CD14-positive monocyte (primary cell): ENCODE results near the gene COL13A1. TPM values are rescaled to one million over a fixed set of nuclear protein-coding genes. Genes with fewer than 3 reads are reported as not detected.
A peak's percentile ranks its signal among the peaks of the same experiment; 100 is the strongest.

Source experiments
- DNase-seq, 3 donors: peaks; one replicate each; pipeline ENCODE4 v3.0.0-alpha.2; 2011 to 2022
- H2AFZ ChIP-seq: 2 replicates; pipeline ENCODE4 v1.6.0; 2012; ENCODE audit warnings: mild to moderate bottlenecking, low read depth, low read length, inconsistent platforms; ENCODE audit not compliant: insufficient read depth, poor library complexity, severe bottlenecking
- H3K27ac ChIP-seq, 2 donors: 1 replicate in 1 of 2; 2 replicates in 1 of 2; pipeline ENCODE4 v1.5.1; 2012 to 2013; ENCODE audit warnings: low read length in 2 of 2, control low read depth in 1 of 2, inconsistent platforms in 1 of 2, low read depth in 1 of 2, mild to moderate bottlenecking in 1 of 2
- H3K27me3 ChIP-seq, 2 donors: one replicate each; pipeline versions ENCODE4 v1.6.0 to v1.6.1; 2011 to 2013; ENCODE audit warnings: low read length in 2 of 2; ENCODE audit not compliant: control insufficient read depth in 2 of 2, insufficient read depth in 2 of 2
- H3K36me3 ChIP-seq, 2 donors: replicated peaks in 1 of 2; 1 replicate in 1 of 2; 2 replicates in 1 of 2; pipeline versions ENCODE4 v1.5.1 to v1.6.1; 2012 to 2013; ENCODE audit warnings: low read length in 2 of 2, control low read depth in 1 of 2, inconsistent platforms in 1 of 2, mild to moderate bottlenecking in 1 of 2; ENCODE audit not compliant: insufficient read depth in 2 of 2, control insufficient read depth in 1 of 2
- H3K4me1 ChIP-seq, 2 donors: 1 replicate in 1 of 2; 2 replicates in 1 of 2; pipeline versions ENCODE4 v1.5.1 to v1.6.1; 2012 to 2013; ENCODE audit warnings: low read length in 2 of 2, control low read depth in 1 of 2, inconsistent platforms in 1 of 2, mild to moderate bottlenecking in 1 of 2, moderate library complexity in 1 of 2; ENCODE audit not compliant: insufficient read depth in 2 of 2, control insufficient read depth in 1 of 2
- H3K4me2 ChIP-seq: replicated peaks from 2 replicates; pipeline ENCODE3; 2012; ENCODE audit warnings: low read length, moderate library complexity, mild to moderate bottlenecking; ENCODE audit not compliant: poor library complexity, severe bottlenecking; ENCODE audit errors: extremely low read depth
- H3K4me3 ChIP-seq, 3 experiments: fragments of 200-600 bp in 1 of 3; sonication (generic) in 1 of 3; replicated peaks in 1 of 3; 1 replicate in 2 of 3; 2 replicates in 1 of 3; pipeline ENCODE4 v1.5.1; 2011 to 2013; ENCODE audit warnings: low read length in 3 of 3, mild to moderate bottlenecking in 3 of 3, control low read depth in 2 of 3, low read depth in 2 of 3, inconsistent platforms in 1 of 3, moderate library complexity in 1 of 3
- H3K79me2 ChIP-seq: 2 replicates; pipeline ENCODE4 v1.6.0; 2012; ENCODE audit warnings: mild to moderate bottlenecking, control low read depth, inconsistent platforms, low read length, moderate library complexity; ENCODE audit not compliant: insufficient read depth
- H3K9ac ChIP-seq: 2 replicates; pipeline ENCODE4 v1.6.0; 2017; ENCODE audit warnings: low read length, mild to moderate bottlenecking; ENCODE audit not compliant: insufficient read depth, poor library complexity, severe bottlenecking
- H3K9me3 ChIP-seq, 2 donors: replicated peaks in 1 of 2; 1 replicate in 1 of 2; 2 replicates in 1 of 2; pipeline versions ENCODE4 v1.5.1 to v1.6.1; 2012 to 2013; ENCODE audit warnings: low read length in 2 of 2, control low read depth in 1 of 2; ENCODE audit not compliant: control insufficient read depth in 1 of 2, insufficient read depth in 1 of 2
- H4K20me1 ChIP-seq: 2 replicates; pipeline ENCODE4 v1.6.0; 2012; ENCODE audit warnings: mild to moderate bottlenecking, low read length, control low read depth, moderate library complexity; ENCODE audit not compliant: insufficient read depth
- H3K27ac Mint-ChIP-seq, 7 donors: one replicate each; pipeline ENCODE4 v1.8.0; 2020; ENCODE audit warnings: mild to moderate bottlenecking in 7 of 7, mixed read lengths in 7 of 7, moderate library complexity in 6 of 7, inconsistent platforms in 2 of 7
- H3K27me3 Mint-ChIP-seq, 3 donors: one replicate each; pipeline ENCODE4 v1.8.0; 2021 to 2022; ENCODE audit warnings: low read depth in 3 of 3, mild to moderate bottlenecking in 3 of 3, mixed read lengths in 3 of 3, moderate library complexity in 3 of 3, inconsistent platforms in 1 of 3
- H3K36me3 Mint-ChIP-seq, 2 donors: one replicate each; pipeline ENCODE4 v1.8.0; 2020; ENCODE audit warnings: mixed read lengths in 2 of 2, inconsistent platforms in 1 of 2, mild to moderate bottlenecking in 1 of 2
- H3K4me1 Mint-ChIP-seq: one replicate; pipeline ENCODE4 v1.8.0; 2020; ENCODE audit warnings: mild to moderate bottlenecking, mixed read lengths
- H3K4me3 Mint-ChIP-seq, 2 donors: one replicate each; pipeline ENCODE4 v1.8.0; 2020; ENCODE audit warnings: mild to moderate bottlenecking in 2 of 2, mixed read lengths in 2 of 2, moderate library complexity in 1 of 2
- H3K9me3 Mint-ChIP-seq, 7 donors: one replicate each; pipeline ENCODE4 v1.8.0; 2020 to 2022; ENCODE audit warnings: mixed read lengths in 7 of 7, mild to moderate bottlenecking in 6 of 7, moderate library complexity in 6 of 7, inconsistent platforms in 2 of 7
- CTCF ChIP-seq: fragments of 200-600 bp; IDR thresholded peaks from one replicate; pipeline ENCODE4 v1.8.0; 2022; ENCODE audit warnings: antibody characterized with exemption, mild to moderate bottlenecking
- WGBS: methylation state at CpG from one replicate; pipeline ENCODE4 v1.1.5; 2013; ENCODE audit warnings: missing lambda C conversion rate; ENCODE audit not compliant: insufficient coverage; 5-methylcytosine and 5-hydroxymethylcytosine counted together
- intact Hi-C, 2 donors: fragments of 100-400 bp; cut with micrococcal nuclease; formaldehyde crosslinking; loops; one replicate each; pipeline versions ENCODE4 v1.15.0 to v1.15.1; 2023
- polyA plus RNA-seq, 3 donors: library from polyadenylated mRNA; depleted of rRNA in 1 of 3; unstranded in 2 of 3; stranded (reverse) in 1 of 3; fragments of 300-500 nt in 2 of 3; fragments of >200 nt in 1 of 3; fragmentation: Illumina TruSeq in 2 of 3; gene quantifications; 1 replicate in 2 of 3; 2 replicates in 1 of 3; pipeline ENCODE4 v1.2.3, GENCODE V29; 2012 to 2021

The COL13A1 gene
- polyA plus RNA-seq, 3 donors: not detected

GRCh38 chr10:69899727-69900595 is 98.3 kb downstream of the COL13A1 start:
- H3K4me2 ChIP-seq: no peak overlapping the region
- no peaks in the 10 kb centered on the region for H3K27me3 ChIP-seq
- Mint-ChIP-seq H3K4me1 (no peaks in the 10 kb centered on the region), H3K9me3 (no peaks in the 10 kb centered on the region), H3K4me3 (no peak overlapping the region), H3K27me3 (peaks cover 1 to 6% (median 3%) of the 10 kb centered on the region in 3 donors), H3K36me3 (no peaks in the 10 kb centered on the region), H3K27ac (no peak overlapping the region)
- H2AFZ ChIP-seq: no peak overlapping the region
- H4K20me1 ChIP-seq: no peaks in the 10 kb centered on the region
- H3K79me2 ChIP-seq: no peaks in the 10 kb centered on the region
- H3K4me3 ChIP-seq: no peak overlapping the region
- H3K9me3 ChIP-seq: no peaks in the 10 kb centered on the region
- H3K27ac ChIP-seq: no peak overlapping the region
- H3K36me3 ChIP-seq: no peaks in the 10 kb centered on the region
- no peak overlapping the region for H3K9ac ChIP-seq
- no peak for TF ChIP-seq CTCF
- no peaks in the 10 kb centered on the region for H3K4me1 ChIP-seq
- 95% methylated on average over 11 of the region's 12 CpGs for WGBS
- DNase-seq: no peak
- intact Hi-C loops: no loop called here

- Mint-ChIP-seq H3K36me3 (no peaks in the 10 kb centered on the region), H3K4me1 (no peaks in the 10 kb centered on the region), H3K27ac (peak overlapping the region in 1 of 7 donors; percentile 64), H3K4me3 (no peak overlapping the region), H3K9me3 (no peaks in the 10 kb centered on the region), H3K27me3 (peaks cover 1 to 7% (median 4%) of the 10 kb centered on the region in 3 donors)
- WGBS: 100% methylated on average over 1 of the region's 2 CpGs
- H3K4me2 ChIP-seq: no peak overlapping the region
- intact Hi-C loops: no loop called here
- H3K79me2 ChIP-seq: no peaks in the 10 kb centered on the region
- no peak overlapping the region for H3K4me3 ChIP-seq
- no peak overlapping the region for H3K9ac ChIP-seq
- no peak for TF ChIP-seq CTCF
- no peak overlapping the region for H2AFZ ChIP-seq
- no peak overlapping the region for H3K27ac ChIP-seq
- no peaks in the 10 kb centered on the region for H3K36me3 ChIP-seq
- H3K9me3 ChIP-seq: no peaks in the 10 kb centered on the region
- no peaks in the 10 kb centered on the region for H3K27me3 ChIP-seq
- no peak for DNase-seq
- no peaks in the 10 kb centered on the region for H4K20me1 ChIP-seq
- no peaks in the 10 kb centered on the region for H3K4me1 ChIP-seq
Measured at GRCh38 chr10:69901022-69901421, 99.3 kb downstream of the COL13A1 start.
